HFF-Myc (cell line): ENCODE data around the gene VTI1A.

Experiments
- DNase-seq: peaks from one replicate; pipeline ENCODE4 v3.0.0-alpha.2; 2011; ENCODE audit warnings: low read depth; ENCODE audit errors: extremely low read depth
- H3K4me3 ChIP-seq: replicated peaks from 2 replicates; pipeline ENCODE4 v1.5.1; 2011; ENCODE audit warnings: low read depth, mild to moderate bottlenecking, control low read depth, low read length
- CTCF ChIP-seq: IDR thresholded peaks from 2 replicates; pipeline ENCODE4 v1.5.1; 2012; ENCODE audit warnings: mild to moderate bottlenecking, low read depth, low read length, control low read depth; ENCODE audit errors: missing control alignments

VTI1A gene

GRCh38 chr10:112820320-112820719 lies 373.3 kb downstream of the VTI1A start:
- no peak overlapping the region for H3K4me3 ChIP-seq
- no peak for DNase-seq
- TF ChIP-seq CTCF, result no peak

DNA sequence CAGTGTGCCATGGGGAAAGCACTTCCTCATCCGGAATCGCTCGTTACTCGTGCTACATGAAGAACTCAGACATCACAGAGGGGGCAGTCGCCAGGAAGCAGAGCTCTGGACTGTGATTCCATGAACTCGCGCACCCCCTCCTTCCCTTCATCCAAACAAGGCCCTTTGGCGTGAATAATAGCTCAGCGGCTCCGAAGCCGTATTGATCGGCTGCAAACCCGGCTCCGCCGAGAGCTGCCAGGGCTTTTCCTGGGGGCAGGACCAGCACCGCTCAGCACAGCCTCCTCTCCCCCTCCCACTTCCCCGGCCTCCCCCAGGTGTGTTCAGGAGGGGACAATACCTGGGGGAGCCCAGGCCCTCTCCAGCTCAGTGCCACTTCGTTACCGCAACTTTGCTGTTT lies 374.0 kb downstream of the VTI1A start:
- DNase-seq, result no peak
- no peak for TF ChIP-seq CTCF

DNA sequence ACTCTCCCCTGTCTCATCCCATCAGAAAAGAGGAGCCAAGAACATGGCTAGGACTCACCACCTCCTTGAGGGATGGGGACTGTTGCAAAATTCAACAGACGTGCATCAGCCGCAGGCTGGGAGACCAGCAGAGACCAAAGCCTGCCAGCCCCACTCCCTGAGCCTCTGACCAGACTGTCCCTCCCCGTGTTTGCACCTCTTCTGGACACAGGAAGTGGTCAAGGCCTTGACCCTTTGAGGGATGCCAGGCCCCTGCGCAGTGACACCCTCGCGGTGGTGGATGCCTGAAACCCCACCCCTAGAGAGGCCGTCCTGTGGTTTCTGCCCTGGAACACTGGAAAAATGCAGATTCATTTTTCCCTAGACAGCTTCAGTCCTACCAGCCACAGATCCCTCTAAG lies 374.6 kb downstream of the VTI1A start:
- TF ChIP-seq CTCF, result no peak
- H3K4me3 ChIP-seq, result no peak overlapping the region
- no peak for DNase-seq

More for the DNA sequence above, 374.0 kb downstream of the VTI1A start:
- no peak overlapping the region for H3K4me3 ChIP-seq

DNA sequence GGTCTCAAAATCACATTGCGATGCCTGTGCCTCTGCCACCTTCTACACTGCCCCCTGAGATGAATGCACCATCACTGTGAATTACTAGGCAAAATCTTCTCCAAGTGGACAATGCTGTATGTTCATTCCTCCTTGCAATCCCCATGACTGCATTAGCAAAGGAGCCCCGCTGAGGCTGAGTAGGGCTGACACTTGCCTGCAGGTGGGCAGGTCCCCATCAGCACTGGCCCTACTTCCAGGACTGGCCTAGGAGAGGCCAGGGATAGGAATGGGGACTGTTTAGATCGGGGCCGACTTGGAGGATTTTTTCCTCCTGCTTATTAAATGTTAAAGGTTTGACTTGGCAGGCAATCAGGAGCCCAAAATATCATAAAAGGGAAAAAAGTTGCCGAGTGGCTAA lies 376.0 kb downstream of the VTI1A start:
- H3K4me3 ChIP-seq, result no peak overlapping the region
- no peak for DNase-seq
- TF ChIP-seq CTCF, result no peak

GRCh38 chr10:112823604-112824003 lies 376.6 kb downstream of the VTI1A start:
- no peak overlapping the region for H3K4me3 ChIP-seq
- TF ChIP-seq CTCF, result no peak
- no peak for DNase-seq

DNA sequence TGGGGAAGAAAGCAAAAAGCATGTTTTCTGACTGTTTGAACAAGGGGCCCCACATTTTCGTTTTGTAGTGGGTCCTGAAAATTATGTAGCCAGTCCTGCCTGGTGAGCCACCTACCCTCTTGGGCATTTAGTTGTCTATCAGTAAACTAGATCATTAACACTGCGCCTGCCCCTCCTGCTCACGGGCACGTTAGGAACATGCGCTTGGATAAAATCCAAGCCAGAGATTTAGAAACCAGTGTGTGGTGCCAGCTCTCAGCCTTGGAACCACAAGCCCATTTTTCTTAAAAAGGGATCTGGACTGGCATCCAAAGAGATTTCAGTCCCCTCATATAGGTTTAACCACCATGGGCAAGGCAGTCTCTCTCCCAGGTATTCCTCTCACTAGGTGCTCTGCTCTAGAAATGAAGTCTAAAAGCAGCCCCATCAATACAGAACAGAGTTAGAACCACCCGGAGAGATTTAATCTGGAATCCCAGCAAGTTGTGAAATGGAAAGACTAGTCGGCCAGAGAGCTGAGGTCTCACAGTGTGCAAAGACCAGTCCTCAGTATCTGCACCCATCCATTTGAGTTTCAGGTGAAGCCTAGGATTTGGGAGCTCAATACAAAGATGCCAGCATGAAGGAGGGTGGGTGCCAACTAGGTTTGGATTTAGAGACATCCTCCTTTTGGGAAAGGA lies 379.1 kb downstream of the VTI1A start:
- DNase-seq, result no peak
- TF ChIP-seq CTCF, result no peak
- no peak overlapping the region for H3K4me3 ChIP-seq

DNA sequence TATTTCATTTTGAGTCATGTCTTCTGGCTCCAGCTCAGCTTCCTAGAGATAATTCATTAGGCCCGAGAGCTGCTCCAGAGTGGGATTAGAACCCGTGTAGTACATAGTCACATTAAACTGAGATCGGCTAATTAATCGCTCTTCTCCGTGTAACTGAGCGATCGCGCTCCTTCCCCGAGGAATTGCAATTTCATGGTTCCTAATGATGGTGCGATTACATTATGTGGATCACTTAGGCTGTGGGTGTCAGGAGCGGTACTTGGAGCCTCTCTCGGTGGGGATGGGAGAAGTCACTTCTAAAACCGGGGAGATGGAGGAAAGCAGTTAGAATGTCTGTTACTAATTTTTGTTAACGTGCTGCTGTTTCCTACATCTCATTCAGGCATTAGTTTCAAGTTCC lies 380.1 kb downstream of the VTI1A start:
- no peak for TF ChIP-seq CTCF
- no peak overlapping the region for H3K4me3 ChIP-seq

More for the DNA sequence above, 380.1 kb downstream of the VTI1A start:
- DNase-seq, result no peak
